ENCODE results near the gene POPDC2.

Gene POPDC2

DNA sequence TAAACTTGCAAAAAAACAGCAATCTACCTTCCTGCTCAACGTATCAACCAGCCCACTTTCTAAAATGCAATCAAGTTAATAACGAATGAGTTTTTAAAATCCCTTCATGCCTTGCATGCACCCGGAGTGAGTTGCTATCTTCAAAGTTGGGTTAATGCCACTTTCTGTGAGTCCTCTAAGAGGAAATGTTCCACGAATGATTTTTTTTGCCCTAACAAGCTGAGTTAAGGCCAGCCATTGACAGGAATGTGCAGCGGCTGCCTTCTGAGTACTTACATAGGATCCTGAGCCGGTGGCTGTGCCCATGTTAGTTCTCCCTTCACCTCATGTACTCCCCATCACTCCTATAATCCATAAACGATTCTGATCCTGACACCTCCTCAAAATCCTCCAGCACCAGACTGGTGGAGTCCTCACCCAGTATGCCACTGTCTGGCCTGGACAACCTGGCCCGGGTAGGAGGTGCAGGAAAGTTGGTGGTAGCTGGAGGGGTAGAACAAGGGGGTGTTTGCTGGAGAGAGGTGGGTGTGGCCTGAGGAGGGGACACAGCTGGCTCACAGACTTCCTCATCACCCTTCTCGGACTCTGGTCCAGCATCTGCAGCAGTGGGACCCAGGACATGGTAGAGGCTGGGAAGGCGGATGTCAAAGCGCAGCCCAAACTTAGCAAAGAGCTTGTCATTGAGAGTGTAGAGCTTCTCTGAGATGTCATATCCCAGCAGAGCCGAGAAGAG is 12.4 kb downstream of the POPDC2 start:
- Histone ChIP-seq H3K27ac (replicated peaks) (no peak overlapping the region), H3K27me3 (ENCODE audit: insufficient read depth, poor library complexity, severe bottlenecking) (no peaks in the 10 kb centered on the region), H3K4me3 (replicated peaks; ENCODE audit: insufficient read depth, low read length) (no peak overlapping the region)
- no peak for TF ChIP-seq POLR2AphosphoS5 (IDR thresholded peaks at IDR 0.05; ENCODE audit: low read depth)
- no peak for TF ChIP-seq GABPA (IDR thresholded peaks at IDR 0.05; ENCODE audit: low read depth)
- TF ChIP-seq, protein P1, sequence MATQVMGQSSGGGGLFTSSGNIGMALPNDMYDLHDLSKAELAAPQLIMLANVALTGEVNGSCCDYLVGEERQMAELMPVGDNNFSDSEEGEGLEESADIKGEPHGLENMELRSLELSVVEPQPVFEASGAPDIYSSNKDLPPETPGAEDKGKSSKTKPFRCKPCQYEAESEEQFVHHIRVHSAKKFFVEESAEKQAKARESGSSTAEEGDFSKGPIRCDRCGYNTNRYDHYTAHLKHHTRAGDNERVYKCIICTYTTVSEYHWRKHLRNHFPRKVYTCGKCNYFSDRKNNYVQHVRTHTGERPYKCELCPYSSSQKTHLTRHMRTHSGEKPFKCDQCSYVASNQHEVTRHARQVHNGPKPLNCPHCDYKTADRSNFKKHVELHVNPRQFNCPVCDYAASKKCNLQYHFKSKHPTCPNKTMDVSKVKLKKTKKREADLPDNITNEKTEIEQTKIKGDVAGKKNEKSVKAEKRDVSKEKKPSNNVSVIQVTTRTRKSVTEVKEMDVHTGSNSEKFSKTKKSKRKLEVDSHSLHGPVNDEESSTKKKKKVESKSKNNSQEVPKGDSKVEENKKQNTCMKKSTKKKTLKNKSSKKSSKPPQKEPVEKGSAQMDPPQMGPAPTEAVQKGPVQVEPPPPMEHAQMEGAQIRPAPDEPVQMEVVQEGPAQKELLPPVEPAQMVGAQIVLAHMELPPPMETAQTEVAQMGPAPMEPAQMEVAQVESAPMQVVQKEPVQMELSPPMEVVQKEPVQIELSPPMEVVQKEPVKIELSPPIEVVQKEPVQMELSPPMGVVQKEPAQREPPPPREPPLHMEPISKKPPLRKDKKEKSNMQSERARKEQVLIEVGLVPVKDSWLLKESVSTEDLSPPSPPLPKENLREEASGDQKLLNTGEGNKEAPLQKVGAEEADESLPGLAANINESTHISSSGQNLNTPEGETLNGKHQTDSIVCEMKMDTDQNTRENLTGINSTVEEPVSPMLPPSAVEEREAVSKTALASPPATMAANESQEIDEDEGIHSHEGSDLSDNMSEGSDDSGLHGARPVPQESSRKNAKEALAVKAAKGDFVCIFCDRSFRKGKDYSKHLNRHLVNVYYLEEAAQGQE (IDR thresholded peaks at IDR 0.05; ENCODE audit: insufficient replicate concordance, low read depth) = no peak
- no peak for TF ChIP-seq SPI1 (IDR thresholded peaks at IDR 0.05; ENCODE audit: borderline replicate concordance, low read depth)
- TF ChIP-seq, protein P2, sequence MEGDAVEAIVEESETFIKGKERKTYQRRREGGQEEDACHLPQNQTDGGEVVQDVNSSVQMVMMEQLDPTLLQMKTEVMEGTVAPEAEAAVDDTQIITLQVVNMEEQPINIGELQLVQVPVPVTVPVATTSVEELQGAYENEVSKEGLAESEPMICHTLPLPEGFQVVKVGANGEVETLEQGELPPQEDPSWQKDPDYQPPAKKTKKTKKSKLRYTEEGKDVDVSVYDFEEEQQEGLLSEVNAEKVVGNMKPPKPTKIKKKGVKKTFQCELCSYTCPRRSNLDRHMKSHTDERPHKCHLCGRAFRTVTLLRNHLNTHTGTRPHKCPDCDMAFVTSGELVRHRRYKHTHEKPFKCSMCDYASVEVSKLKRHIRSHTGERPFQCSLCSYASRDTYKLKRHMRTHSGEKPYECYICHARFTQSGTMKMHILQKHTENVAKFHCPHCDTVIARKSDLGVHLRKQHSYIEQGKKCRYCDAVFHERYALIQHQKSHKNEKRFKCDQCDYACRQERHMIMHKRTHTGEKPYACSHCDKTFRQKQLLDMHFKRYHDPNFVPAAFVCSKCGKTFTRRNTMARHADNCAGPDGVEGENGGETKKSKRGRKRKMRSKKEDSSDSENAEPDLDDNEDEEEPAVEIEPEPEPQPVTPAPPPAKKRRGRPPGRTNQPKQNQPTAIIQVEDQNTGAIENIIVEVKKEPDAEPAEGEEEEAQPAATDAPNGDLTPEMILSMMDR (IDR thresholded peaks at IDR 0.05; ENCODE audit: insufficient read depth, low read length) = no peak
- no peak for DNase-seq (ENCODE audit: low read depth in 1 of 2, low spot score in 1 of 2)

DNA sequence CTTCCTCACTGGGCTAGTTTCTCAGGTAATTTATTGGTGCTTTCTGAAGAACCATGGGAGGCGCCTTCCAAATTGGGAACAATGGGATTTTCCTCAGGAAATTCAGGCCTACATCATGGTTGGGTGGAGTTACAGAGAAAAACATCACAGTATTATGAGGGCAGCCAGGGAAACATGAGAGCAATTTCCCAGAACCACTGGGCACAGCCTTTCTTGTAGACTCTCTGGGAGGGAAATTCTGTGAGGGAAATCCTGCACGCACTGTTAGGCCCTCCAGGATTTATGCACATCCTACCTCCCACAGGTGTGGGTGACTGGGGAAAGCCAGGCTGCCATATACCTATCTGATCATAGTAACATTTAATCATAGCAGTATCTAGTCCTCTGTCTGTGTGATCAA is 13.2 kb downstream of the POPDC2 start:
- no peaks in the 10 kb centered on the region for H3K27me3 ChIP-seq (ENCODE audit: insufficient read depth, poor library complexity, severe bottlenecking)
- TF ChIP-seq SPI1 (IDR thresholded peaks at IDR 0.05; ENCODE audit: borderline replicate concordance, low read depth) (no peak), POLR2AphosphoS5 (IDR thresholded peaks at IDR 0.05; ENCODE audit: low read depth) (no peak), GABPA (IDR thresholded peaks at IDR 0.05; ENCODE audit: low read depth) (no peak)
- TF ChIP-seq, protein P2 (IDR thresholded peaks at IDR 0.05; ENCODE audit: insufficient read depth, low read length) = no peak
- TF ChIP-seq, protein P1 (IDR thresholded peaks at IDR 0.05; ENCODE audit: insufficient replicate concordance, low read depth) = no peak
- no peak overlapping the region for H3K27ac ChIP-seq (replicated peaks)
- no peak overlapping the region for H3K4me3 ChIP-seq (replicated peaks; ENCODE audit: insufficient read depth, low read length)
- DNase-seq (ENCODE audit: low read depth in 1 of 2, low spot score in 1 of 2) = no peak

DNA sequence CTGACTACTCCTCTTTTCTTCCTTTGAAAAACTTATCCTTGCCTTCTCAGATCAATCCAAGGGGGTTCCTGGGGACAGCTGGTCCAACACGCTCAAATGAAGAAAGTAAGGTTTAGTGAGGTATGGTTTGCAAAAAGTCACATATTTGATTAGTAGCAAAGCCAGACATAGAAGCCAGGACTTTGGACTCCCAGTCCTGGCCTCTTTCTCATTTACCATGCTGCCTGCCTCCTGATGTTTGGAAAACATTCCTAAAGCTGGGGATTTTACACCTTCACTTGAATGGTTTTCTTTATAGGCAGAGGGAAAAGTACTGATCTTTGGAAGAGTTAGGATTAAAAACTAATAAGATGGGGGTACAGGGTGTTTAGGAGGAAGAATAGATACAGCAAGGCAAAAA is 14.6 kb downstream of the POPDC2 start:
- Histone ChIP-seq H3K27me3 (ENCODE audit: insufficient read depth, poor library complexity, severe bottlenecking) (no peaks in the 10 kb centered on the region), H3K4me3 (replicated peaks; ENCODE audit: insufficient read depth, low read length) (no peak overlapping the region), H3K27ac (replicated peaks) (no peak overlapping the region)
- TF ChIP-seq, protein P1 (IDR thresholded peaks at IDR 0.05; ENCODE audit: insufficient replicate concordance, low read depth) = no peak
- no peak for TF ChIP-seq SPI1 (IDR thresholded peaks at IDR 0.05; ENCODE audit: borderline replicate concordance, low read depth)
- TF ChIP-seq, protein P2 (IDR thresholded peaks at IDR 0.05; ENCODE audit: insufficient read depth, low read length) = no peak
- TF ChIP-seq GABPA (IDR thresholded peaks at IDR 0.05; ENCODE audit: low read depth) = no peak
- no peak for TF ChIP-seq POLR2AphosphoS5 (IDR thresholded peaks at IDR 0.05; ENCODE audit: low read depth)
- no peak for DNase-seq (ENCODE audit: low read depth in 1 of 2, low spot score in 1 of 2)

Measured in HL-60 (cell line).